NK-92 (cell line): ENCODE measurements around the gene GALNT5.
"Not testable (repeated sequence)": the region's sequence is repeated elsewhere in the genome, so short reads cannot be mapped to it uniquely, and the experiment has no call there.

Experiments used
- DNase-seq: peaks from one replicate; lab custom pipeline; 2025; ENCODE audit not compliant: unreplicated experiment; lab: John Stamatoyannopoulos, UW

Gene GALNT5

DNA sequence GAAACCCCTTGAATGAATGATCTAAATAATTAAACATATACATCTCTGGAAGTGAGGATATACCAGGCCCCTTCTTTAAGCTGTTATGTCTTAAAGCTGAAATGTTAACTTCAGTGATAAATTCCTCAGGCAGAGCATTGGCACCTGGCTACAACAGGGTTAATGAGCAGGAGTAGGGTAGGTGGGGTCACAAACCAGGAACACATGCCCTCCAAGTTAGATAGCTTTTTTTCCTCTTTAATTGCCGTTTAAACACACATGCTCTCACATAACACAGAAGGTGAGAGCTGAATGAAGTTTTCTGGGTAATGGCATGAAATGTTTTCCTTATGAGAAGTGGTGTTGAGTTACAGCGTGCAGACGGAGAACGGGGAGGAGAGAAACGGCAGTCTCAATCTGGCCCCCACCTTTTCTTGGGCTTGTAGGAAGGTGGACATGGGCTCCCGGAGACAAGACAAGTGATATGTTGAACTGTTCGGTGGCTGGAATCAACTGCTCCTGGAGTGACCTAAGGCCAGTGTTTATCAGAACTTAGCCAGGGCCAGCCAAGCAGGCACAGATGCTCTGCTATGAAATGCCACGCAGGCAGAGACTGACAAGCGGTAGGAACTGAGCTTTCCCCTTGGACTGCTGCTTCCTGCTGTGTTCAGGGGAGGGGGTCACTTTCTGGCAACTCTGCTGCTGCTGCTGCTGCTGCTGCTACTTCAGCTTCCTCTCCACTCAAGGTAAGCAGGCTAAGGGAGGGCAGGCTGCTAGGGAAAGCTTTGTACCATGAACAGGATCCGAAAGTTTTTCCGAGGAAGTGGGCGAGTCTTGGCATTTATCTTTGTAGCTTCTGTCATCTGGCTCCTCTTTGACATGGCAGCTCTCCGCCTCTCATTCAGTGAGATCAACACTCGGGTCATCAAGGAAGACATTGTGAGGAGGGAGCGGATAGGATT is at the start of gene GALNT5:
Gene GALNT5, plus strand, starts transcription at position 394 of the 941 bp plus-strand sequence. Its CDS starts 378 bp downstream, at position 772.
- DNase-seq: no peak

GRCh38 chr2:157216286-157216965 is 41.1 kb upstream of the GALNT5 start:
- DNase-seq: no peak

GRCh38 chr2:157217409-157217808 is 40.1 kb upstream of the GALNT5 start:
- DNase-seq: no peak

GRCh38 chr2:157218911-157219310 is 38.6 kb upstream of the GALNT5 start:
- DNase-seq: no peak

GRCh38 chr2:157220502-157220901 is 37.0 kb upstream of the GALNT5 start:
- DNase-seq: no peak

DNA sequence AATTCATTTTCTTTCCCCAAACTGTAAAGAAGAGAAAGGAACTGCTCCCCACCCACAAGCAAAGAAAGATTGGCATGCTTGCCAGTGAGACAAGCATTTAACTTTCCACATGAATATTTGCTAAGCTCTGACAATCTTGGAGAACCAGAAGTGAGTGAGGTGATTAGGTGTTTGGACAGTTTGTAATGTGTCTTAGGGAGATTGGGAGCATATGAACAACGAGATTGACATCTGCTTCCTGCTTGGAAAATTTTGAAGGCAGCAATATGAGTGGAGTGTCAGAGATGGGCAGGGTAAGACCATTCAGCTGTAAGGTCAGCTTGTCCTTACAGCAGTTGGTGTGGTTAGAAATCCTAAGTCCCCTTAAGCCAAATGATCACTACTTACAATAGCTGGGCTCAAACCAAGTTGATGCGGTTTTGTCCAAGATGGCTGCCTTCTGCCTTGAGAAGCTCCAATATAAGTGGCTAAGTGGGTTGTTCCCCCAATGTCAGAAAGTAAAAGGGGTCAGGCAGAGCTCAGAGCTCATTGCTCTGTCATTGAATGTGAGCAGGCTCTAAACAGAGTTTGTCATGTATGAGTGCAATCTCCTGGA is 36.0 kb upstream of the GALNT5 start:
- DNase-seq: no peak

DNA sequence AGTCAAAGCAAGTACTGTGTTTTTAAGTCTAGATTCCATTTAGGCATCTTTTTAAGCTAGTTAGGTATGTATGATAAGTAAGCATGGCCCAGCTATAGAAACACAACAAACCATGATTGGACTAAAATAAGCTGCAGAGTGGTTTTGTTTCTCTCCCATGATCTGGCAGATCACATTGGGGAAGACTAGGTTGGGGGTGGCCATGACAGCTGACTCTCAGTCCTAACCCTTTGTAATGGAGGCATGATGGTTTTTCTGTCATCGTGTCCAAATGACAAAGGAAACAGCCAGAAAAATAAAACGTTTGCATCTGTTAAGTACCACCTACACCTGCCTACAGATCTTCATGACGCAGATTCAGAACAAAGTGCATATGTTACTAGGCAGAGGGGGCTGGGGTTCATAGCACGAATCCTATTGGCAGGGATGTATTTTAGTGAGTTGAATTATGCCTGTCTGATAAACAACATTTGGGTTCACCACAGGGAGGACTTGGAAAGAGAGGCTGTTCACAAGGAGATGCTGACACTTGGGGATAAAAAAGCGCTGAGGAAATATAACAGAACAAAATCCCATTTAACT is 33.8 kb upstream of the GALNT5 start:
- DNase-seq: no peak

- DNase-seq: not testable (repeated sequence)
These were observed 33.1 kb upstream of the GALNT5 start for GRCh38 chr2:157224448-157224847.

DNA sequence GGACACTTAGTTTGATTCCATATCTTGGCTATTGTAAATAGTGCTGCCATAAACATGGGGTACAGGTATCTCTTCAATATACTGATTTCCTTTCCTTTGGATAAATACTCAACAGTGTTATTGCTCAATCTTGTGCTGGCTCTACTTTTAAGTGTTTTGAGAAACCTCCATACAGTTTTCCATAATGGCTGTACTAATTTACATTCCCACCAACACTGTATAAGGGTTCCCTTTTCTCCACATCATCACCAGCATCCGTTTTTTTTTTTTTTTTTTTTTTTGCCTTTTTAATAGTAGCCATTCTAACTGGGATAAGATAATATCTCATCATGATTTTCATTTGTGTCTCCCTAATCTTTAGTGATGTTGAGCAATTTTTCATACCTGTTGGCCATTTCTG is 29.9 kb upstream of the GALNT5 start:
- DNase-seq: no peak

GRCh38 chr2:157228946-157229345 is 28.6 kb upstream of the GALNT5 start:
- no peak for DNase-seq

DNA sequence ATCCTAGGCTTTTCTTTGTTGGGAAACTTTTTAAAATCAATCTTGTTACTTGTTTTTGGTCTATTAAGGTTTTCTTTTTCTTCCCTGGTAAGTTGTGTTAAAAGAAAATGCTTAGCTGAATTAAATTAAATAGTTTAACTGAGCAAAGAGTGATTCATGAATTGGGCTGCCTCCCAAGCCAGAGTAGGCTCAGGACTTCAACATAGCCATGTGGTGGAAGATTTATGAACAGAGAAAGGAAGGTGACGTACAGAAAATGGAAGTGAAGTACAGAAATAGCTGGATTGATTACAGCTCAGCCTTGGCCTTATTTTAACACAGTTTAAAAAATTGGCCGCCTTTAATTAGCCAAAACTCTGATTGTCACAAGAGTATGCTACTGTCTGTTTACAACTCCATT is 27.9 kb upstream of the GALNT5 start:
- DNase-seq: no peak

DNA sequence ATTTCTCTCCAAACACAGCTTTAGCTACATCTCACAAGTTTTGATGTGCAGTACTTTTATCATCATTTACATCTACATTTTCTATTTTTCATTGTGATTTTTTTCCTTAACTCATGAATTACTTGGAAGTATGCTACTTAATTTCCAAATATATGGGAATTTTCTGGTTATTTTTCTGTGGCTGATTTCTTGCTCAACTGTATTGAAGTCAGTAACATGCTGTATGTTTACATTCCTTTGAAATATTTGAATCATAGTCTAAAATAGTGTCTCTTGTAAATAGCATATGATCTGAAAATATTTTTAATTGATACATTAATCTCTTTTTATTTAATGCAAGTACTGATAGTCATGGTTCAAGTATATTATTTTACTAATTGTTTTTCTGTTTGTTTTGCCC is 26.0 kb upstream of the GALNT5 start:
- DNase-seq: no peak

DNA sequence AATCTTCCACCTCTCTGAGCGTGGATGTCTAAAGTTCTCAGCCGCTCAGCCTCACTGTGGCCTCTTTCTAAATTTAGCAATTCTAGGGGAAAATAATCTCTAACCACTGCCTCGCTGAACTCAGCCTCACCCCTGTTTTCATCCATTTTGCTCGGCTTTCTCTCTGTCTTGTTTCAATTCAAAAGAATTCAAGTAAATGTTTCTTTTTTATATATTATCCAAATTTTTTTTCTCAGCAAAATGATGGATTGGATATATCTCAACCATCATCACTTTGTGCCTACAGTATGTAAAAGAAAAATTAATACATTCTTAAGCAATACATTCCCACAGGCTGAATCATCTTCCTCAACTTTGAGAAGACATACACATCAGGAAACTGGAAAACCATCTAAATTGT is 24.0 kb upstream of the GALNT5 start:
- DNase-seq: no peak

GRCh38 chr2:157236404-157236803 is 21.1 kb upstream of the GALNT5 start:
- DNase-seq: no peak

DNA sequence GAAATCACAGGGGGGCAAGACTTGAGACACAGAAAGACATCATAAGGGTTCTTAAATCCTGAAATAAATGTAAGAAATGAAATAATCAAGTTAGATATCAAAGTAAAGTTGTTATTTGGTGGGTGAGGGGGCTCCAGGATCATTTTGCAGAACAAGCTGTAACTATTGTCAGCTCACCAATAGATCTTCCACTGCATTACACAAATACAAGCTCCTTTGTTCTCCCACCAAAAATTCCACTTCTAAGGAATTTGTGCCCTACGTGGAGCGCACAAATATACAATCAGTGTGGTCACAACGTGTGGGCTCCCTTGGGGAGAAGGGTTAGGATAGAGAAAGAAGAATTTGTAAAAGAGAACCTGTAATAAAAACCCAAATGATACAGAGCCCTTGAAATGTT is 19.2 kb upstream of the GALNT5 start:
- no peak for DNase-seq

GRCh38 chr2:157244691-157245090 is 12.8 kb upstream of the GALNT5 start:
- DNase-seq: no peak

DNA sequence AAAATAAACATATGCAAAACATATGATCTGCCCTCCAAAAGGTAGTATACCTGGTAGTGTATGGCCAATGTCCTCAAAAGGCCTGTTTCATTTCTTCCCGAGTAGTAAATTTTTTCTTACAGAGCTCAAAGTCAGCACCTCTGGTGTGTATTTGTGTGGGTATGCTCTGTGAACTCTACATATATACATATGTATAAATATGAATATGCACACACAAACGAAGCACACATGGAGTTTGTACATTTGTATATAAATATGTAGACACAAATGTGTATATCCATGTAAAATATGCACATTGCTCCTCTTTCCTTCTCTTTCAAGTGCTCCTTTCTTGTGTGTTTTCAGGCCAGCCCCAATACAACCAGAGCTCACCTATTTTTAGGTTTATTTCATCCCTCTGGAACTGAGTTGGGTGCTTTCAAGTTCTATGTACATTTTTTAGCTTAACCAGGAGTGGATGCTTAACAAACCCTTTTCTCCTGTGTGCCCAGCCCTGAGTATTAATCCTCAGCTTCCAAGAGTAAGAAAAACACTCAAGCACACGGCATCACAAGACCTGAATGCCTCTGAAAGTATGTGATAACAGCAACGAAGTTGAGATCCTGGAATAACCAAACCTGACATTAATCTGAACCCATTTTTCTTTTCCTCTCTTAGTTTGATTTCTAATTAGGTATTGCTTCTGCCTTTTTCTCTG is 12.2 kb upstream of the GALNT5 start:
- no peak for DNase-seq

DNA sequence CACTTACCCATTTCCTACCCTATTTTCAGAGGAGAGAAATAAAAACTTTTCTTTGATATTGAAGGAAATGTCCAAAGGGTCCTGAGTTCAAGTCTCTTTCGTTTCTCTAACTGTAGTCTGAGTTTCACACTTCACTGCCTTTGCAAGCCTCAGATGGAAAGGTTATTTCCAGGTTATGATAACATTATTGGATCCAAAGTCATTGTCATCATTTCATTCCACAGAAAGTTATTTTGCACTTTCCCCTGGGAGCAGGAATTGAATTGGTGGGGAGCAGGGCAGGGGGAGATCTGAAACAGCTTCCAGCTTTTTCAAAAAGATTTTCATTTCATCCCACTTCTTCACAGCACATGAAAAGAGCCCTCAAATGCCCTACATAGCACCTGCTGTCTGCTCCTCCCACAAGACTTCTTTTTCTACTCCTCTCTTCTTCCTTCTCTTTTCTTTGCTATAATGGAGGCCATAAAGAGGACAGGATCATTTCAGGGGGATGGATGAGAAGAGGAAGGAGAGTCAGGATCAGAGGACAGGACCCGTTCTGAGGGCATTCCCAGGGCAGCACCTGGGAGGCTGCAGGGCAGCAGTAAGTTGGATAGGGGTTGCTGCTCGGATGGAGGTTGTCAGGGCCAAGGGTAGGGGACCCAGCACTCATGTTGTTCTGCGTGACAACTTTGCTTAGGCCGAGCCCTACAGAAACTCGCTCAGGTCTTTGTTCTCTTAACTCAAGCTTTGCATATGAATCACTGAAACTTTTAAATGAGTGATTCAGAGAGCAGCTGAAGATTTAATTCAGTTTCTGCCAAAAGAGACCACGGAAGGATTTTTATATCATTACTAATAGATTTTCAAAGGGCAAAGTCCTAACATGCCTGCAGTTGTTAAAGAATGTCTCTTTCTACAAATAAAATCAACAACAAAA is 11.4 kb upstream of the GALNT5 start:
- DNase-seq: no peak

GRCh38 chr2:157246765-157247407 is 10.6 kb upstream of the GALNT5 start:
- no peak for DNase-seq
